HepG2 (cell line): Measurements from ENCODE around the gene RAB28. TPM values are rescaled to one million over a fixed set of nuclear protein-coding genes. Genes with fewer than 3 reads are reported as not detected.

Experiments used
- ATF7-NPFF ChIP-seq: sonication (generic); formaldehyde crosslinking; IDR thresholded peaks from 2 replicates; pipeline ENCODE4 v1.8.1; 2023; ENCODE audit warnings: mild to moderate bottlenecking, low read depth, missing genetic modification reagents, moderate library complexity
- KAT7 ChIP-seq: IDR thresholded peaks from 2 replicates; pipeline ENCODE4 v1.6.1; 2018; ENCODE audit warnings: borderline replicate concordance, missing compliant biosample characterization
- PHF21A ChIP-seq: sonication (generic); formaldehyde crosslinking; IDR thresholded peaks from 2 replicates; pipeline ENCODE4 v1.5.0; 2020; ENCODE audit warnings: mild to moderate bottlenecking, missing genetic modification reagents
- POLR2G ChIP-seq: fragments of 200-400 bp; formaldehyde crosslinking; IDR thresholded peaks from 2 replicates; pipeline ENCODE4 v1.6.1; 2018; ENCODE audit warnings: mild to moderate bottlenecking, low read depth, low read length, moderate library complexity
- SNAPC4 ChIP-seq: sonication (generic); formaldehyde crosslinking; IDR thresholded peaks from 2 replicates; pipeline ENCODE4 v1.4.0; 2020; ENCODE audit warnings: mild to moderate bottlenecking, missing genetic modification reagents
- SOX5 ChIP-seq: IDR thresholded peaks from 2 replicates; pipeline ENCODE4 v1.6.1; 2016; ENCODE audit warnings: borderline replicate concordance
- SP5 ChIP-seq: IDR thresholded peaks from 2 replicates; pipeline ENCODE4 v1.6.1; 2016; ENCODE audit warnings: low read depth, borderline replicate concordance
- ZNF142 ChIP-seq: sonication (generic); formaldehyde crosslinking; IDR thresholded peaks from 2 replicates; pipeline ENCODE4 v1.4.0; 2020; ENCODE audit warnings: missing genetic modification reagents
- ZNF18 ChIP-seq: sonication (generic); formaldehyde crosslinking; IDR thresholded peaks from 2 replicates; pipeline ENCODE4 v1.8.0; 2022; ENCODE audit warnings: mild to moderate bottlenecking, missing genetic modification reagents; ENCODE audit not compliant: insufficient replicate concordance
- ZNF646 ChIP-seq: sonication (generic); formaldehyde crosslinking; IDR thresholded peaks from 2 replicates; pipeline ENCODE4 v1.9.0; 2021; ENCODE audit warnings: mild to moderate bottlenecking, missing genetic modification reagents
- polyA plus RNA-seq, 8 experiments: library from polyadenylated mRNA; depleted of rRNA in 3 of 8; stranded (reverse) in 7 of 8; unstranded in 1 of 8; fragments of >200 nt; fragmentation: Illumina TruSeq in 4 of 8; extraction: Trizol in 4 of 8; gene quantifications; 2 replicates each; pipeline versions ENCODE4 v1.2.1 to v1.2.3, GENCODE V29; 2011 to 2016; ENCODE audit warnings: low read depth in 4 of 8, missing spikeins in 1 of 8, mixed read lengths in 1 of 8; ENCODE audit not compliant: insufficient read depth in 1 of 8
- total RNA-seq, 5 experiments: library from RNA; depleted of rRNA; stranded (reverse); fragments of >200 nt; fragmentation: Illumina TruSeq; extraction: Trizol; gene quantifications; 2 replicates each; pipeline ENCODE4 v1.2.3, GENCODE V29; 2016; ENCODE audit warnings: low read depth in 1 of 5

RAB28 gene
- total and polyA plus RNA-seq, 2 of the 13 experiments (the other 11 are each of a cell fraction or from before 2014, with no cell fraction given) = 11.8 to 18.2 TPM

- no peak for TF ChIP-seq POLR2G
- no peak for TF ChIP-seq PHF21A (CRISPR knock-in tag)
- TF ChIP-seq SP5 = no peak
- no peak for TF ChIP-seq KAT7 (CRISPR knock-in tag)
- no peak for TF ChIP-seq SOX5 (CRISPR knock-in tag)
- no peak for TF ChIP-seq ZNF142
- no peak for TF ChIP-seq ZNF646
- 0 out of 2 replicates have a peak, but pooled peaks have one; percentile 46 for TF ChIP-seq SNAPC4 (CRISPR knock-in tag)
- TF ChIP-seq ATF7-NPFF = peak; percentile 18; the same call in 1 of the 2 replicates
- no peak for TF ChIP-seq ZNF18 (CRISPR knock-in tag)
Observed at GRCh38 chr4:13483768-13484121, 395 bp downstream of the RAB28 start (continued).
